ENCODE measurements around the gene PEG3.

DNA sequence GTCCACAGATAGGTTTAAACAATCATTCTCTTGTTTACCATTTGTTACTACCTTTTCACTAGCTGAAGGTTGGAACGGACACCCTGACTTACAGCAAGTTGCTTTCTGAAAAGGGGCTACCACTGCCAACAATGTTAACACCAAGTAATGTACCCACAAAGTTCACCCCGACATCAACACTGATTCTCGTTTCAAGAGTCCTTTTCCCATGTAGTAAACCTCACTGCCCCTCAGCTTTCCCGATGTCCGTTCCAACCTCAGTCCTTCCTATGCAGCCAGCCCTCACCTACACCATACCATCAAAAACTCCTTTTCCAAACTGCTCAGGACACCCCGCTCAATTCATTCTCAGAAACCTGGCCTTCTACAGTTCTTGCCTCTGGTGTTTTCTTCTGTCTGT lies 29.0 kb downstream of the PEG3 start:
- TF ChIP-seq, protein P1, sequence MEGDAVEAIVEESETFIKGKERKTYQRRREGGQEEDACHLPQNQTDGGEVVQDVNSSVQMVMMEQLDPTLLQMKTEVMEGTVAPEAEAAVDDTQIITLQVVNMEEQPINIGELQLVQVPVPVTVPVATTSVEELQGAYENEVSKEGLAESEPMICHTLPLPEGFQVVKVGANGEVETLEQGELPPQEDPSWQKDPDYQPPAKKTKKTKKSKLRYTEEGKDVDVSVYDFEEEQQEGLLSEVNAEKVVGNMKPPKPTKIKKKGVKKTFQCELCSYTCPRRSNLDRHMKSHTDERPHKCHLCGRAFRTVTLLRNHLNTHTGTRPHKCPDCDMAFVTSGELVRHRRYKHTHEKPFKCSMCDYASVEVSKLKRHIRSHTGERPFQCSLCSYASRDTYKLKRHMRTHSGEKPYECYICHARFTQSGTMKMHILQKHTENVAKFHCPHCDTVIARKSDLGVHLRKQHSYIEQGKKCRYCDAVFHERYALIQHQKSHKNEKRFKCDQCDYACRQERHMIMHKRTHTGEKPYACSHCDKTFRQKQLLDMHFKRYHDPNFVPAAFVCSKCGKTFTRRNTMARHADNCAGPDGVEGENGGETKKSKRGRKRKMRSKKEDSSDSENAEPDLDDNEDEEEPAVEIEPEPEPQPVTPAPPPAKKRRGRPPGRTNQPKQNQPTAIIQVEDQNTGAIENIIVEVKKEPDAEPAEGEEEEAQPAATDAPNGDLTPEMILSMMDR (IDR thresholded peaks at IDR 0.05) = no peak
- no peak for TF ChIP-seq POLR2A (IDR thresholded peaks at IDR 0.05)

Data from testis (tissue), 2 donors.